ENCODE data around the gene CEP112.

The CEP112 gene

GRCh38 chr17:66076546-66077190, 115.3 kb downstream of the CEP112 start:
- CTCF ChIA-PET, result interaction anchor here (0.7 kb wide), 1 partner anchor 89 kb away, joined by 3 read pairs; no protein-coding TSS in a partner anchor
- POLR2A ChIA-PET (ENCODE audit: low non-redundant PET), result no interaction called here
- no peak for TF ChIP-seq CTCF (conservative IDR thresholded peaks at IDR 0.05; ENCODE audit: low read depth)
- no peak overlapping the region for H3K27ac ChIP-seq
- no peak for DNase-seq (ENCODE audit: low spot score)

- POLR2A ChIA-PET (ENCODE audit: low non-redundant PET), result no interaction called here
- TF ChIP-seq CTCF (conservative IDR thresholded peaks at IDR 0.05; ENCODE audit: low read depth), result no peak
- DNase-seq (ENCODE audit: low spot score), result no peak
- no peak overlapping the region for H3K27ac ChIP-seq
- CTCF ChIA-PET, result no interaction called here
Measured at GRCh38 chr17:66073384-66073783, 118.5 kb downstream of the CEP112 start.

- TF ChIP-seq CTCF (conservative IDR thresholded peaks at IDR 0.05; ENCODE audit: low read depth), result no peak
- H3K27ac ChIP-seq, result no peak overlapping the region
- ChIA-PET CTCF (no interaction called here), POLR2A (ENCODE audit: low non-redundant PET) (no interaction called here)
- DNase-seq (ENCODE audit: low spot score), result no peak
Measured at GRCh38 chr17:66063686-66064085, 128.2 kb downstream of the CEP112 start.

- ChIA-PET CTCF (no interaction called here), POLR2A (ENCODE audit: low non-redundant PET) (no interaction called here)
- no peak overlapping the region for H3K27ac ChIP-seq
- no peak for DNase-seq (ENCODE audit: low spot score)
- no peak for TF ChIP-seq CTCF (conservative IDR thresholded peaks at IDR 0.05; ENCODE audit: low read depth)
Measured at GRCh38 chr17:66056148-66056547, 135.8 kb downstream of the CEP112 start.

DNA sequence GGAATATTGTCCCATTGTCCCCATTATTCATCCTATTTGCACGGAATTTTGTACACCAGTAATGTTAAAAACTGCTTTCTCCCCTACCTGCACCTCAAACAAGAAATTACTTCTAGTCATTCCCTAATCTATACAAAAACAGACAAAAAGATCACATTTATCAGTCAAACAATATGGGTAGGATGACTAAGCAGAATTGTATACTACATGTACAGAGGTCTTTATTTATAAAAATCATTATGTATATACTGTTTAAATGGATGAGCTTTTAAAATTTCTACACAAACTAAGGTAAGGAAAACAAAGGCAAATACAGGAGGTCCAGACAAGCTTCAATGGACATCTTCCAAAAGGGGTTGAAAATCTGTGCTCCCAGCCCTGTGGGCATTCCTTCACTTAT, 137.7 kb downstream of the CEP112 start:
- ChIA-PET POLR2A (ENCODE audit: low non-redundant PET) (no interaction called here), CTCF (no interaction called here)
- no peak overlapping the region for H3K27ac ChIP-seq
- no peak for DNase-seq (ENCODE audit: low spot score)
- no peak for TF ChIP-seq CTCF (conservative IDR thresholded peaks at IDR 0.05; ENCODE audit: low read depth)

DNA sequence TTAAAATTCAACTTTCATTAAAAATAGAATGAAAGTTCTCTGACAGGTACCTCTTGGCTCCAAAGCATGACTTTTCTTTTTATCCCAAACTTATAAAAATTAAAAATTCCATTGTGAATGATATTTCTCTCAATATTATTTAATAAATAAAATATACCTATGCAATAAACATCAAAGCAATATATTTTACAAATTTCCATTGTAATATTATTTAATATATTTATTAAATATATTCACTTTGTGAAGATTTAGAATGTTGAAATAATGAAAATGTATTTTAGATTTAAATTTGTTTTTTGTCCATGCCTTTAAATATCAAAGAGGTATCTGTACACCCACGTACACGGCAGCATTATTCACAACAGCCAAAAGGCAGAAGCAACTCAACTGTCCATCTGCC, 147.8 kb downstream of the CEP112 start:
- ChIA-PET POLR2A (ENCODE audit: low non-redundant PET) (no interaction called here), CTCF (no interaction called here)
- no peak for DNase-seq (ENCODE audit: low spot score)
- no peak overlapping the region for H3K27ac ChIP-seq
- no peak for TF ChIP-seq CTCF (conservative IDR thresholded peaks at IDR 0.05; ENCODE audit: low read depth)
